Lower leg skin (tissue), 4 donors: ENCODE data around the gene EEF2. TPM values are rescaled to one million over a fixed set of nuclear protein-coding genes. Genes with fewer than 3 reads are reported as not detected.
"Not testable (repeated sequence)": the region's sequence is repeated elsewhere in the genome, so short reads cannot be mapped to it uniquely, and the experiment has no call there.

ENCODE experiments used
- DNase-seq, 2 donors: peaks; one replicate each; pipeline ENCODE4 v3.0.0-alpha.2; 2019; ENCODE audit warnings: low spot score in 2 of 2
- H3K4me3 ChIP-seq: fragments of 200-600 bp; sonication (generic); 2 replicates; pipeline ENCODE4 v1.5.1; 2017; ENCODE audit warnings: mild to moderate bottlenecking, low read depth; ENCODE audit not compliant: poor library complexity, severe bottlenecking
- CTCF ChIP-seq, 3 donors: fragments of 450-650 bp; IDR thresholded peaks; one replicate each; pipeline ENCODE4 v1.5.1; 2016; ENCODE audit warnings: antibody characterized with exemption in 3 of 3, mild to moderate bottlenecking in 3 of 3, moderate library complexity in 2 of 3
- POLR2A ChIP-seq, 2 donors: fragments of 450-650 bp; IDR thresholded peaks; one replicate each; pipeline ENCODE4 v1.6.1; 2016 to 2017; ENCODE audit warnings: antibody characterized with exemption in 2 of 2, mild to moderate bottlenecking in 1 of 2, moderate library complexity in 1 of 2
- WGBS, 2 donors: methylation state at CpG; one replicate each; pipeline ENCODE4 v1.1.5; 2018; 5-methylcytosine and 5-hydroxymethylcytosine counted together
- intact Hi-C: fragments of 100-400 bp; cut with DNase I; formaldehyde crosslinking; loops from one replicate; pipeline ENCODE4 v1.15.0; 2023; ENCODE audit warnings: low total_unique reads
- total RNA-seq, 4 donors: library from RNA; depleted of rRNA; stranded (reverse); fragments of >200 nt; gene quantifications; one replicate each; pipeline ENCODE4 v1.1.0, GENCODE V29; 2016

Gene EEF2
- total RNA-seq, 4 donors from 2014 or later: 2,068 to 2,517 (median 2,443) TPM

DNA sequence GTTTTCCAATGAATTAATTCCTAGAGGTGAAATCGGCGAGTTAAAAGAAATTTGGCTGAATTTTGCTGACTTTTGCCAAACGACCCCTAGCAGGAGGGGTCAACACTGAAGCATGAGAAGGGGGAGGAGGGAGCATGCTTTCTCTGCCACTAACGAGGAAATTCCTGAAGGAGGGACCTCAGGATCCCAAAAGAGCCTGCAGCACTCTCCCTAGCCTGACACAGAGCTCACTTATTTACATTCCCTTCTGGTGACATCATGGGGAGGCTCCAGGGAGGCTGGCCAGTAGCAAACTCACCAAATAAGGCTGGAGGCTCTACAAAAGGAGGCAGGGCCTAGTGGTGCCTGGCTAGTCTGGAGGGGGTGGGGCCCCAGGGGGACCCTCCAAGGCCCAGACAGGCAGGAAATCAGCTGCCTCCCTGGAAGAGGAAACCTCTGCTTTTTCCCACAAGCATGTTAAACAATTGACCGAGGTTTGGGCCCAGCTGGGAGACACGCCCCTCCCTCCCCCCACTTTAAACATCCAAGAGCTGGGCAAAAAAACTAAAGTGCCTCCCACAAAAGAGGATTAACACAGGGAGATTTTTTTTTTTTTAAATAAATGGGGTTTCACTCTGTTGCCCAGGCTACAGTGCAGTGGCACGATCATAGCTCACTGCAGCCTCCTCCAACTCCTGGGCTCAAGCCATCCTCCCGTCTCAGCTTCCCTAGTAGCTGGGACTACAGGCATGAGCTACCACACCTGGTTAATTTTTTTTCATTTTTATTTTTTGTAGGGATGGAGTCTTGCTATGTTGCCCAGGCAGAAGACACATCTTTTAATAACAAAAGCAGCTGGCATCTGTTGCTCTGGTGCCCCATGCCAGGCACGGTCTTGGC is 16.5 kb downstream of the EEF2 start:
- WGBS, 2 donors: 15 to 25% methylated on average over 9 of the region's 9 CpGs
- TF ChIP-seq CTCF (IDR thresholded peaks at IDR 0.05) (no peak), POLR2A (IDR thresholded peaks at IDR 0.05) (no peak)
- intact Hi-C loops: no loop called here
- H3K4me3 ChIP-seq: no peak overlapping the region
- DNase-seq: peak; percentile 89 to 96

DNA sequence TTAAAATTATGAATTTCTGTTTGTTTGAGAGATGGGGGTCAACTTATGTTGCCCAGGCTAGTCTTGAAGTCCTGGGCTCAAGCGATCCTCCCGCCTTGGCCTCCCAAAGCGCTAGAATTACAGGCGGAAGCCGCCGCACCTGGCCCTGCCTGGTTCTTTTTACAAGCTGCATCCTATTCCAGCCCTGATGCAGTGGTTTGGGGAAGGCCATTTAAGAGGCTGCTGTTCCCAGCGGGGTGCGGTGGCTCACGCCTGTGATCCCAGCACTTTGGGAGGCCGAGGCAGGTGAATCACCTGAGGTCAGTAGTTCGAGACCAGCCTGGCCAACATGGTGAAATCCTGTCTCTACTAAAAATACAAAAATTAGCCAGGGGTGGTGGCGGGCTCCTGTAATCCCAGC is 17.3 kb downstream of the EEF2 start:
- 92 to 93% methylated on average over 12 of the region's 12 CpGs for whole genome bisulfite sequencing, 2 donors
- DNase-seq, intact Hi-C loops, H3K4me3 ChIP-seq: not testable (repeated sequence)

DNA sequence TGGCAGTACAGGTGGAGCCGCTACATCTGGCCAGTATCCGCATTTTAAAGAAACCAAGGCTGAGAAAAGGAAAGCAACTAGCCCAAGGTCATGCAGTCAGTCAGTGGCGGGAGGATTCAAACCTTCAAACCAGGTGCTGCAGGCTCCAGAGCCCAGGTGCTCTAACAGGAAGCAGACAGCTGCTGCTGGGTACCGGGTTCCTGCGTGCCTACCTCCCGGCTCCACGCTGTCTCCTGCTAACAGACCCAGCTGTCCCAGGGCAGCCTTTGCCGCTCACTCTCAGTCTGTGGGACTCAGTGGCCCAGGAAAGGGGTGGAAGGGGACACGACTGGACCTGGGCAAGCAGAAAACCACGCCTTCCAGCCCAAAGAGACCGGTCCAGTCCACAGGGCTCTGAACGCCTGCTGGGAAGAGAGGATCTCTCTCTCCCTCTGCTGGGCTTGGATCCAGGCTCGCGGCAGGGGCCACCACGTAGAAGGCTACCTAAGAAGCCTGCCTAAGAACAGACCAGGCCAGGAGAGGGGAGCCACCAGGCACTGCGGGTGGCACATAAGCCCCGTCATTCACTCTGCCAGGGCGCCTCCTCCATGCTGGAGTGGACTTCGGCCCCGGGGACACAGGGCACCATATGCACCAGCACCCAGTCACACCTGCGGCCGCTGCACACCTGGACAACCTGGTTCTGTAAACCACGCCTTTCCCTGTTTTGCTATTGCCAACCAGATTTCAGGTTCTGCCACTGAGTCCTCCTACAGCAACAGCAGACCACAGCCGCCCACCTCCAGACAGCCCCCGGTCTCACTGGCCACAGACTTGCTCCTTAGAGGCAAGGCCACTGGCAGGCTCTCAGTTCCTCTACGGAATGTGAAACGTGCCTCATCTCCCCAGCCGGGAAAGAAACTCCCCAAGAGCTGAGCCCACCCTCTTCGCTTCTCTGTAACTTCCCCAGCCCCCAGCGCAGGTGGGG is 18.9 kb downstream of the EEF2 start:
- 81 to 92% methylated on average over 25 to 30 of the region's 30 CpGs for WGBS, 2 donors
- no peak overlapping the region for H3K4me3 ChIP-seq
- DNase-seq: no peak
- TF ChIP-seq CTCF (IDR thresholded peaks at IDR 0.05) (no peak), POLR2A (IDR thresholded peaks at IDR 0.05) (no peak)
- intact Hi-C loops: no loop called here

- no peak for DNase-seq
- 91 to 93% methylated on average over 56 to 57 of the region's 60 CpGs for WGBS, 2 donors
- TF ChIP-seq CTCF (IDR thresholded peaks at IDR 0.05): no peak
- no peak for TF ChIP-seq POLR2A (IDR thresholded peaks at IDR 0.05)
- H3K4me3 ChIP-seq: no peak overlapping the region
- intact Hi-C loops: no loop called here
These were observed 20.7 kb downstream of the EEF2 start for GRCh38 chr19:3964256-3965194.

DNA sequence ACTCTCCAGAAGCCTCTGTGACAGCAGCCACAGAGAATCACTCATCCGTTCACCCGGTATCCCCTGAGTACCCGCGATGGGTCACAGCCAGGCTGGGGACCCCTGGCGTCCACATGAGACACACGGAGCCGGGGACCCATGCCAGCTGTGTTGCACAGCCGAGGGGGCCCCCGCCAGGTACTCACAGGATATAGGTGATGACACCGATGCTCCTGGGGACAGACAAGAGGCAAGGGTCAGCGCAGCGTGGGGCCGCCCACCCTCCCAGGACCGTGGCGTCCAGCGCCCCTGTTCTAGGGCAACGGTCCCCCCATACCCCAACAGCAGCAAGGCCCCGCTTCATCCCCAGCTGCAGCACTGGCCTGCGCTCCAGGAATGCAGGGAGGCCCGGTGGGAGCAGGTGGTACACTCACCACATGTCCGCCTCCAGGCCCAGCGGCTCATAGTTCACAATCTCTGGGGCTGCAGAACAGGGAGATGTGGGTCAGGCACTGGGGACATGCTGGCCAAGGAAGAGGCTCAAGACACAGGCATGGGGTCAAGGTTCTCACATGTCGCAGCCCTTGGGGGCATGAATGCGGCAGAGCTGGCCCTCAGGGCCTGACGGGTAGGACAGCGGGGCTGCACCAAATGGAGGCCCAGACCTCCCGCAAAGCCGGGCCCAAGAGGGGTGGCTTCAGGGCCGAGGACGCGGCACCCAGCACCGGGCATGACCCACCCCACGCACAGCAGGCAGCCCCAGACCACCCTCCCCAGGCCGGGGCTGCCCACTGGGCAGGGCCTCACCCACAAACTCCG is 21.6 kb downstream of the EEF2 start:
- WGBS, 2 donors: 90 to 96% methylated on average over 23 to 28 of the region's 35 CpGs
- TF ChIP-seq CTCF (IDR thresholded peaks at IDR 0.05) (no peak), POLR2A (IDR thresholded peaks at IDR 0.05) (no peak)
- intact Hi-C loops: no loop called here
- DNase-seq: no peak
- H3K4me3 ChIP-seq: no peak overlapping the region
